Endothelial cell (in vitro differentiated cells): ENCODE results near the gene VRTN. TPM values are rescaled to one million over a fixed set of nuclear protein-coding genes. Genes with fewer than 3 reads are reported as not detected.
"Not testable (repeated sequence)": the region's sequence is repeated elsewhere in the genome, so short reads cannot be mapped to it uniquely, and the experiment has no call there.

Source experiments
- DNase-seq: peaks from one replicate; pipeline ENCODE4 v3.0.0; 2021; ENCODE audit warnings: low spot score
- H3K27ac Mint-ChIP-seq: one replicate; pipeline ENCODE4 v1.8.0; 2021; ENCODE audit warnings: mixed read lengths, inconsistent platforms; ENCODE audit not compliant: unreplicated experiment
- H3K27me3 Mint-ChIP-seq: one replicate; pipeline ENCODE4 v1.8.0; 2021; ENCODE audit warnings: mild to moderate bottlenecking, moderate library complexity, mixed read lengths, inconsistent platforms; ENCODE audit not compliant: unreplicated experiment
- H3K36me3 Mint-ChIP-seq: one replicate; pipeline ENCODE4 v1.8.0; 2021; ENCODE audit warnings: mild to moderate bottlenecking, low read depth, mixed read lengths, inconsistent platforms; ENCODE audit not compliant: unreplicated experiment
- H3K4me1 Mint-ChIP-seq: one replicate; pipeline ENCODE4 v1.8.0; 2021; ENCODE audit warnings: mild to moderate bottlenecking, mixed read lengths, inconsistent platforms; ENCODE audit not compliant: unreplicated experiment
- H3K4me3 Mint-ChIP-seq: one replicate; pipeline ENCODE4 v1.8.0; 2021; ENCODE audit warnings: mild to moderate bottlenecking, mixed read lengths, inconsistent platforms; ENCODE audit not compliant: unreplicated experiment
- H3K9me3 Mint-ChIP-seq: one replicate; pipeline ENCODE4 v1.8.0; 2021; ENCODE audit warnings: mixed read lengths, inconsistent platforms; ENCODE audit not compliant: unreplicated experiment
- total RNA-seq: library from RNA; stranded (reverse); fragmentation: NEBNext Ultra II Directional; extraction: Animal tissue kit (Norgen Biotek cat#: 25700); gene quantifications from one replicate; pipeline ENCODE4 v1.2.1, GENCODE V29; 2021; ENCODE audit not compliant: unreplicated experiment
- TF ChIP-seq, protein P1 (sequence below): fragments of 200-600 bp; sonication (generic); IDR thresholded peaks from one replicate; pipeline ENCODE4 v1.5.0; 2021; ENCODE audit warnings: antibody characterized with exemption; ENCODE audit not compliant: unreplicated experiment

Gene VRTN
- total RNA-seq, 1 donor from 2014 or later, result 4.3 TPM

DNA sequence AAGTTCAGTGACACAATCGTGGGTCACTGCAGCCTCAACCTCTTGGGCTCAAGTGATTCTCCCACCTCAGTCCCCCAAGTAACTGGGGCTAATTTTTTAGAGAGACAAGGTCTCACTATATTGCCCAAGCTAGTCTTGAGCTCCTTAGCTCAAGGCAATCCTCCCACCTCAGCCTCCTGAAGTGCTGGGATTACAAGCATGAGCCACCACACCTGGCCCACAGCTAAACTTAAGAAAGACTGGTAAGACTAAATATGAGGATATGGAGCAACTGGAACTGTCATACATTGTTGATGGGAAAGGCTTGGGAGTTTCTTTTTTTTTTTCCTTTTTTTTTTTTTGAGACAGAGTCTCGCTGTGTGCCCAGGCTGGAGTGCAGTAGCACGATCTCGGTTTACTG lies 34.0 kb downstream of the VRTN start:
- no peak overlapping the region for H3K27ac Mint-ChIP-seq
- peaks cover 4% of the 10 kb centered on the region for H3K27me3 Mint-ChIP-seq
- no peak for DNase-seq
- H3K36me3 Mint-ChIP-seq, result no peaks in the 10 kb centered on the region
- no peak overlapping the region for H3K4me3 Mint-ChIP-seq
- no peaks in the 10 kb centered on the region for H3K9me3 Mint-ChIP-seq
- peaks cover 2% of the 10 kb centered on the region for H3K4me1 Mint-ChIP-seq
- TF ChIP-seq, protein P1, sequence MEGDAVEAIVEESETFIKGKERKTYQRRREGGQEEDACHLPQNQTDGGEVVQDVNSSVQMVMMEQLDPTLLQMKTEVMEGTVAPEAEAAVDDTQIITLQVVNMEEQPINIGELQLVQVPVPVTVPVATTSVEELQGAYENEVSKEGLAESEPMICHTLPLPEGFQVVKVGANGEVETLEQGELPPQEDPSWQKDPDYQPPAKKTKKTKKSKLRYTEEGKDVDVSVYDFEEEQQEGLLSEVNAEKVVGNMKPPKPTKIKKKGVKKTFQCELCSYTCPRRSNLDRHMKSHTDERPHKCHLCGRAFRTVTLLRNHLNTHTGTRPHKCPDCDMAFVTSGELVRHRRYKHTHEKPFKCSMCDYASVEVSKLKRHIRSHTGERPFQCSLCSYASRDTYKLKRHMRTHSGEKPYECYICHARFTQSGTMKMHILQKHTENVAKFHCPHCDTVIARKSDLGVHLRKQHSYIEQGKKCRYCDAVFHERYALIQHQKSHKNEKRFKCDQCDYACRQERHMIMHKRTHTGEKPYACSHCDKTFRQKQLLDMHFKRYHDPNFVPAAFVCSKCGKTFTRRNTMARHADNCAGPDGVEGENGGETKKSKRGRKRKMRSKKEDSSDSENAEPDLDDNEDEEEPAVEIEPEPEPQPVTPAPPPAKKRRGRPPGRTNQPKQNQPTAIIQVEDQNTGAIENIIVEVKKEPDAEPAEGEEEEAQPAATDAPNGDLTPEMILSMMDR, result no peak

DNA sequence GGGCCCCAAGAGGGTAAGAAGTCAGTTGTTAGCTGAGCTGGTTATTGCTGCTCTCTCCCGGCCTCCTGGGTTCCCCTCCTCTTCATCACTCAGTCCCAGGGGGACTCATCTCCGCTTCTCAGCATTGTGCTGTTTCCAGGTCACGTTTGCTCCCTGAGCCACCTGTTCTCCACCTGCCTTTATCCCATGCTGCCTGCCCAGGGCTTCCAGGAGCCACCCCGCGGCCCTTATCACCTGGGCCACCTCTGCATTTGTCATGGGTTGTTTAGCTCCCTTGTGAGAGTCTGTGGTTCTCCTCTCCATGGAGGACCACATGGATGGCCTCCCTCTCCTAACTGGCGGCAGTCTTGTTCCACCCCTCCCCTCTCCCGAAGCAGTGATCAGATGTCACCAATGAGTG lies 41.7 kb downstream of the VRTN start:
- no peaks in the 10 kb centered on the region for H3K36me3 Mint-ChIP-seq
- H3K27me3 Mint-ChIP-seq, result peaks cover 4% of the 10 kb centered on the region
- no peak overlapping the region for H3K4me3 Mint-ChIP-seq
- H3K9me3 Mint-ChIP-seq, result no peaks in the 10 kb centered on the region
- TF ChIP-seq, protein P1, result no peak
- H3K27ac Mint-ChIP-seq, result no peak overlapping the region
- DNase-seq, result no peak
- H3K4me1 Mint-ChIP-seq, result peaks cover 3% of the 10 kb centered on the region

GRCh38 chr14:74390505-74390904 lies 42.2 kb downstream of the VRTN start:
- H3K27me3 Mint-ChIP-seq, H3K9me3 Mint-ChIP-seq, H3K27ac Mint-ChIP-seq, DNase-seq, H3K4me1 Mint-ChIP-seq, H3K36me3 Mint-ChIP-seq, H3K4me3 Mint-ChIP-seq: not testable (repeated sequence)

DNA sequence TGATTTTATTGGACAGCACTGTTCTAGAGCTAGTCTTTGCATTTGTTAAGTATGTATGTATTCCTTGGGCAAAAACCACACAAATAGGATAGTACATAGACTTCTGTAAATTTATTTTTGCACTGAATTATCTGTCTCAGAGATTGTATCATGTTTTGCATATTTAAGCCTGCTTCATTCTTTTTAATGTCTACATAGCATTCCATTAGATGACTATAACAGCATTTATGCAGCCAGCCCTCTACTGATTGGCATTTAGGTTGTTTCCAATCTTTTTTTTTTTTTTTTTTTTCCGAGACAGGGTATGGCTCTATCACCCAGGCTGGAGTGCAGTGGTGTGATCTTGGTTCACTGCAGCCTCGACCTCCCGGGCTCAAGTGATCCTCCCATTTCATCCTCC lies 43.2 kb downstream of the VRTN start:
- Mint-ChIP-seq H3K27ac (no peak overlapping the region), H3K36me3 (no peaks in the 10 kb centered on the region), H3K4me3 (no peak overlapping the region), H3K4me1 (peaks cover 3% of the 10 kb centered on the region), H3K27me3 (peaks cover 1% of the 10 kb centered on the region), H3K9me3 (no peaks in the 10 kb centered on the region)
- DNase-seq, result no peak
- TF ChIP-seq, protein P1, result no peak

DNA sequence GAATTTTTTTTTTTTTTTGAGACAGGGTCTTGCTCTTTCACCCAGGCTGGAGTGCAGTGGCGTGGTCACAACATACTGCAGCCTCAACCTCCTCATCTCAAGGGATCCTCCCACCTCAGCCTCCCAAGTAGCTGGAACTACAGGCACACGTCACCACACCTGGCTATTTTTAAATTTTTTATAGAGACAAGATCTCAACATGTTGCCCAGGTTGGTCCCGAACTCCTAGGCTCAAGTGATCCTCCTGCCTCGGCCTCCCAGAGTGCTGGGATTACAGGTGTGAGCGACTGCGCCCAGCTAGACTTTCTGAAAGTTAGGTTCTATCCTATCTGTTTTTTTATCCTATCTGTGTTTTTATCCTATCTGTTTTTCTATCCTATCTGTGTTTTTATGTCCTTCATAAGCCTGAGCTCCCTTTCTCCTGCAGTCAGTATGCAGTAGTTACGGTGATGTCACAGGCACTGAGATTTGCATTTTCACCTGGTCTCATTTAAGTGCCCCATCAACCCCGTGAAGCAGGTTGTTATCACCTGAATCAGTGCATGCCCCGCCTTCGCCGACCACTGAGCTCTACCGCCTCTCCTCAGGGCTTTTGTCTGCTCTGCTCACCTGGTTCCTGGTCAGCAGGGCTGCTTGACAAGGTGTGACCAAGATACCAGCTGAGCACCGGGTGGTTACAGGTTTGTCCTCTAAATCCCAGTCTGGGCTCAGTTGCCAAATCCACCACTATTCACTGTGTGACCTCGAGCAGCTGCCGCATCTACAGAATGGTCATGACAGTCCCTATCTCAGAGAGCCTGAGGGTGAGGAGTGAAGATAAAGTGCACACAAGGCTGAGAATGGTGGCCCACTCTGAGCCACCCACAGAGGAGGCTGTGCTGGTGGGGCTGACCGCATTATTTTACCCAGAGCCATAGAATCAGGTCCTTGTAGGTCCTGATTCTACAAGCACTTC lies 44.6 kb downstream of the VRTN start:
- Mint-ChIP-seq H3K4me3 (no peak overlapping the region), H3K36me3 (no peaks in the 10 kb centered on the region), H3K4me1 (peaks cover 6% of the 10 kb centered on the region), H3K27ac (no peak overlapping the region), H3K9me3 (no peaks in the 10 kb centered on the region), H3K27me3 (peaks cover 1% of the 10 kb centered on the region)
- DNase-seq, result no peak
- TF ChIP-seq, protein P1, result no peak
